GDM1 (cell line): ENCODE results near the gene TIMM8B.
"Not testable (repeated sequence)": the region's sequence is repeated elsewhere in the genome, so short reads cannot be mapped to it uniquely, and the experiment has no call there.

Source experiments
- DNase-seq: peaks from one replicate; lab custom pipeline; 2025; lab: John Stamatoyannopoulos, UW

Gene TIMM8B

GRCh38 chr11:112086422-112087191, at the start of gene TIMM8B, which contains the start of gene SDHD:
Gene TIMM8B (minus strand): TSS chr11:112086756. CDS start chr11:112086723, 33 bp downstream.
Gene SDHD (plus strand): TSS chr11:112086873. CDS start chr11:112086908, 35 bp downstream.
- peak; percentile 94 for DNase-seq

GRCh38 chr11:112134473-112134872, 47.9 kb upstream of the TIMM8B start:
- no peak for DNase-seq

- DNase-seq = no peak
Measured at GRCh38 chr11:112132737-112133136, 46.2 kb upstream of the TIMM8B start.

- DNase-seq = no peak
Measured at GRCh38 chr11:112129656-112130055, 43.1 kb upstream of the TIMM8B start.

- no peak for DNase-seq
Measured at GRCh38 chr11:112128483-112129121, 42.0 kb upstream of the TIMM8B start.

- no peak for DNase-seq
Measured at GRCh38 chr11:112127056-112127455, 40.5 kb upstream of the TIMM8B start.

GRCh38 chr11:112123129-112123528, 36.6 kb upstream of the TIMM8B start:
- no peak for DNase-seq

GRCh38 chr11:112121981-112122615, 35.5 kb upstream of the TIMM8B start:
- DNase-seq = no peak

GRCh38 chr11:112118176-112118575, 31.6 kb upstream of the TIMM8B start:
- DNase-seq = no peak

GRCh38 chr11:112115386-112115785, 28.8 kb upstream of the TIMM8B start:
- DNase-seq = no peak

GRCh38 chr11:112114460-112114859, 27.9 kb upstream of the TIMM8B start:
- no peak for DNase-seq

GRCh38 chr11:112113539-112114457, 27.2 kb upstream of the TIMM8B start:
- DNase-seq = no peak

GRCh38 chr11:112106070-112106469, 19.5 kb upstream of the TIMM8B start:
- no peak for DNase-seq

GRCh38 chr11:112103446-112103845, 16.9 kb upstream of the TIMM8B start:
- DNase-seq = no peak

GRCh38 chr11:112100462-112100861, 13.9 kb upstream of the TIMM8B start:
- no peak for DNase-seq

GRCh38 chr11:112097734-112098528, 11.4 kb upstream of the TIMM8B start:
- no peak for DNase-seq

- DNase-seq = no peak
Measured at GRCh38 chr11:112096194-112096593, 9.6 kb upstream of the TIMM8B start.

GRCh38 chr11:112095302-112095701, 8.7 kb upstream of the TIMM8B start:
- not testable (repeated sequence) for DNase-seq

- DNase-seq = no peak
Measured at GRCh38 chr11:112087212-112087611, 656 bp upstream of the TIMM8B start.

GRCh38 chr11:112085822-112086421, 634 bp downstream of the TIMM8B start:
- DNase-seq = no peak

GRCh38 chr11:112082729-112083128, 3.8 kb downstream of the TIMM8B start:
- DNase-seq = no peak
